ENCODE data around the gene ZCCHC9.

GRCh38 chr5:81254886-81255559 lies 46.4 kb upstream of the ZCCHC9 start:
- TF ChIP-seq GATA2 (IDR thresholded peaks at IDR 0.05; ENCODE audit: low read depth, low read length) (no peak), GATA3 (IDR thresholded peaks at IDR 0.05; ENCODE audit: low read depth, low read length) (no peak)

All from SH-SY5Y (cell line).